HG02610 (cell line): Measurements from ENCODE around the gene GNG13.

Experiments
- ATAC-seq: cut with Tn5 transposase; IDR thresholded peaks from one replicate; pipeline ENCODE4 v1.9.1; 2021; ENCODE audit warnings: mild to moderate bottlenecking, moderate library complexity; ENCODE audit not compliant: unreplicated experiment

The GNG13 gene

GRCh38 chr16:795580-796229, 4.8 kb downstream of the GNG13 start:
- ATAC-seq, result no peak

DNA sequence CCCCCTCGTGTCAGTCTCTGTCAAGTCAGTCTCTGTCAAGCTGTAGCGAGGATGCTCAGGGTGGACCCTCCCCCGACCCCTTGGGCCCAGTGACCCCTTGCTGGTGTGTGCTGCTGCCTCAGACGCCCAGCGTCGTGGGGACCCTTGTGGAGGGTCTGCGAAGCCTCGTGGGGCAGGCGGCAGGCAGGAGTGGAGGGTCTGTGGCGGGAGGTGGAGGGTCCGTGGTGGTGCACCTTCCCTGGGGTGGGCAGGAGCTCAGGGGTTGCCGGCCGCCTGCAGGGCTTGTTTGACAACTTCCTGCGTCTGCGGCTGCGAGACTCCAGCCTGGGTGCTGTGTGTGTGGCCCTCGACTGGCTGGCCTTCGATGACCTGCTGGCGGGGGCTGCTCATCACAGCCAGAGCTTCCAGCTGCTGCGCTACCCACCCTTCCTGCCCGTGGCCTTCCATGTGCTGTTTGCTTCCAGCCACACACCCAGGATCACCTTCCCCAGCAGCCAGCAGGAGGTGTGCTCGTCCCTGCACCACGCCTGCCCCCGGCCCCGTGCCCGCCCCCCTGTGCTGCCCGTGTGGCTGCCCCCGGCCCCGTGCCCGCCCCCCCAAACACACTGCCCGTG, 5.6 kb downstream of the GNG13 start:
- no peak for ATAC-seq

- ATAC-seq, result no peak
These were observed 6.3 kb downstream of the GNG13 start for GRCh38 chr16:794091-794822.

GRCh38 chr16:793414-793813, 7.1 kb downstream of the GNG13 start:
- ATAC-seq, result no peak

- no peak for ATAC-seq
These were observed 8.1 kb downstream of the GNG13 start for GRCh38 chr16:792221-792995.

DNA sequence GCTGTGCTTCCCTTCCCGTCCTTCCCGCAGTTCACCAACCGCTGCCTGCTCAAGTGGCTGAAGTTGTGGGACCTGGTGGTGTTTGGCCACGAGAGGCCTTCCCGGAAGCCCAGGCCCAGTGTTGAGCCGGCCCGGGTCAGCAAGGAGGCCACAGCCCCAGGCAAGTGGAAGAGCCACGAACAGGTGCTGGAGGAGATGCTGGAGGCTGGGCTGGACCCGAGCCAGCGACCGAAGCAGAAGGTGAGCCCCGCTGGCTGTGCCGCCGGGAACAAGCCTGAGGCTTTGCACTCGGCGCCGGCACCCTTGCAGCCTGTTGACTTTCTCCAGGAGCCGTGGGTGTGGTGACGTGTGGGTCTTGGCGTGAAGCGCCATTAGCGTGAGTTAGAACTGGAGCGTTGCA, 9.4 kb downstream of the GNG13 start:
- no peak for ATAC-seq

GRCh38 chr16:790086-790485, 10.4 kb downstream of the GNG13 start:
- no peak for ATAC-seq

DNA sequence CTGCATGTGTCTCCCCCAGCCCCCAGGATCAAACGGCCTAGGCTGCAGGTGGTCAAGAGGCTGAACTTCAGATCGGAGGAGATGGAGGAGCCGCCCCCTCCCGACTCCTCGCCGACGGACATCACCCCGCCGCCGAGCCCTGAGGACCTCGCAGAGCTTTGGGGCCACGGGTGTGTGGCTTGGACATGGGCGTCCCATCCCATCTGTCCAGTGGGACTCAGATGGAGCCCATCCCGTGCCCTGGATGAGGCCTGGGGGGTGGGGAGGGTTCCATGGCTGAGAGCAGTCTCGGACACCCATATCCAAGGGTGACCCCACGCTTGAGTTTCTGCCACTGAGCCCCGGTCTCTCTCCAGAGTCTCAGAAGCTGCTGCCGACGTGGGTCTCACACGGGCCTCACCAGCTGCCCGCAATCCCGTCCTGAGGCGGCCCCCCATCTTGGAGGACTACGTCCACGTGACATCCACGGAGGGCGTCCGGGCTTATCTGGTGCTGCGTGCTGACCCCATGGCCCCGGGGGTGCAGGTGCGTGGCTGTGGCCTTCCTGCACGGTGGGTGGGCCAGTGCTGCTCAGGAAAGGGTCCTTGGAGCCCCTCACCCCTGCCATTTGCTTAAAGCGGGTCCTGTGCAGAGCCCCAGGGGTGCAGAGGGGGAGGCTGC, 11.2 kb downstream of the GNG13 start:
- no peak for ATAC-seq

GRCh38 chr16:788399-789126, 12.0 kb downstream of the GNG13 start, which contains the start of gene CHTF18:
TSS of gene CHTF18 (plus strand) at chr16:788620. CDS start at chr16:788685, 65 bp downstream.
- peak; percentile 66 for ATAC-seq

DNA sequence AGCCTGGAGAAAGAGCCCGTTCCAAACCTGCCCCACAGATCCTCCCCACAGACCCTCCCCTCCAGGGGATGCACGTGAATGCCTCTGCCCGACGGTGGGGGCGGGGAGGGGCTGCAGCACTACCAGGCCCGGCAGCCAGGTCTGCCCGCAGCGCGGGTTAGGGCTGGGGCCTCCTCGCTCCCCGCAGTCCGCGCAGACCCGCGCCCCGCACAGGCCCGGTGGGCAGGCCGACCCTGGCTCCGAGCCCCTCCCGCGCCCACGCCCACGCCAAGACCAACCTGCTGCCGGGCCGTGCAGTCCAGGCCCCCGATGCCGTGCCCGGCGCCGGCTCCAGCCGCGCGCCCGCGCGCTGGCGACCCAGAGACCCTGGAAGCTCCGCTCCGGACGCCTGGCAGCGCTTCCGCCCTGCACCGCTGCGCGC, 12.5 kb downstream of the GNG13 start, which contains the start of gene RPUSD1:
Gene RPUSD1 (minus strand): TSS at position 404 of the 421 bp plus-strand sequence. CDS start 644 bp downstream, outside the sequence.
- no peak for ATAC-seq

DNA sequence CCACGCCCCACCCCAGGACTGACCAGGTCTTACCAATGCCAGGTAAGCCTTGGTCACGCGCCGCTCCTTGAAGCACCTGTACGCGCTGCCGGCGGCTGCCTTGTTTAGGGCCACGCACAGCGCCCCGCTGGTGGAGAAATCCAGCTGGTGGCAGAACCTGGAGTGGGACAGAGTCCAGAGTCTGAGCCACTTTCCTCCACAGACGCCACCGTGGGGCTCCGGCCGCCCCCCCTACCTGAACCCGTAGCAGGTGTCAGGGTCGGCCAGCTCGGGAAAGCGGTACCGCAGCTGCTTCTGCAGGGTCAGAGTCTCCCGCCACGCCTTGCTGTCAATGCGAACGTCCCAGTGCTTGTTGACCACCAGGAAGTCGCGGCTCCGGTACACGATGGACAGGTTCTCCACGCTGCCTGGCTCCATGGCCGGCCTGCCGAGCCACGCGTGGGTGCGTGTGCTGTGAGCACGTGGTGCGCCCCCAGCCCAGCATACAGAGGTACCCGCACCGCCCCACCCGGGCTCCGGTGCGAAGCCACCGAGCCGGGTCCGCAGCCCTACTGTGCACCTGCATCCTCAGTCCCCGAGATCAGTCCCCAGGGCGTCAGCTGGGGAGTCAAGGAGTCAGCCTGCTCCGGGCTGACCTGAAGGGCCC, 13.1 kb downstream of the GNG13 start:
- no peak for ATAC-seq

DNA sequence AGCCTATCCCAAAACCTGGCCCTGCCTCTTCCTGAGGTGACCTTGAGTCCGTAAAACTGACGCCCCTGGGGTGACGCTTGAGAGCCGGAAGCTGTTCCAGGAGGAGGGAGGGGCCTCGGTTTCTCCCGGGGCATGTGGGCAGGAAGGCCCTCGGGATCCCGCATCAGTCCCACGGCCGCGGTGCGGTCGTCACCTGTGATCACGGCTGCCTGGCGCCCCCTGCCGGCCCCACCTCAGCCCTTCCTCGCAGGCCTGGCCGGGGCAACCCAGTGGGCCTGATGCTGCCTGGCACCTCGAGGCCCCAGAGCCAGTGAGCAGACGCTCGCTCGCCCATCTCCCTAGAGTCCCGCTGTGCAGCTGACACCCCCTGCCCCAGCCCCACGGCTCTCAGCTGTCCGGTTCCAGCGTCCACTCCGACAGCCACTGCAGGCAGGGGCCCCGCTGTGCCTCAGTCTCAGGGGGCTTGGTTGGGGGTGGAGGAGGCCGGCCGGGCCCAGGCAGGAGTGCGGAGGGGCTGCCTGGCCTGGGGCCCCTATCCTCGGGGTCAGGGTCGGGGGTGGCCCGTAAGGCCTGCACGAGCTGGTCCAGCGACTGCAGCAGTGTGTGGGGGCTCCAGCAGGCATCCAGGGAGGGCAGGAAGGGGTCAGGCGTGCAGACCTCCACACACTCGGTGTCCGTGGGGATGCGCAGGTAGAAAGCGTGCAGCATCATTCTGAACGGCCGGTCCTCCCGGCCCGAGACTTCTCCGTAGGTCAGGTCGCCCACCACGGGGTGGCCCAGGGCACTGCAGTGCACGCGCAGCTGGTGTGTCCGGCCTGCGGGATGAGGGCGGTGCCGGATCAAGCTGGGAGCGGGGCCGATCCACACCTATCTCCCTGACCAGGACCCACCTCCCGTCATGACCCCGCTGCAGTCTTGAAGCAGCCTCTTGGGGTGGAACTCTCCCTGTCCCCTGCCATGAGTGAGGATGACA, 14.7 kb downstream of the GNG13 start:
- no peak for ATAC-seq

GRCh38 chr16:784431-784830, 16.1 kb downstream of the GNG13 start:
- ATAC-seq, result no peak

DNA sequence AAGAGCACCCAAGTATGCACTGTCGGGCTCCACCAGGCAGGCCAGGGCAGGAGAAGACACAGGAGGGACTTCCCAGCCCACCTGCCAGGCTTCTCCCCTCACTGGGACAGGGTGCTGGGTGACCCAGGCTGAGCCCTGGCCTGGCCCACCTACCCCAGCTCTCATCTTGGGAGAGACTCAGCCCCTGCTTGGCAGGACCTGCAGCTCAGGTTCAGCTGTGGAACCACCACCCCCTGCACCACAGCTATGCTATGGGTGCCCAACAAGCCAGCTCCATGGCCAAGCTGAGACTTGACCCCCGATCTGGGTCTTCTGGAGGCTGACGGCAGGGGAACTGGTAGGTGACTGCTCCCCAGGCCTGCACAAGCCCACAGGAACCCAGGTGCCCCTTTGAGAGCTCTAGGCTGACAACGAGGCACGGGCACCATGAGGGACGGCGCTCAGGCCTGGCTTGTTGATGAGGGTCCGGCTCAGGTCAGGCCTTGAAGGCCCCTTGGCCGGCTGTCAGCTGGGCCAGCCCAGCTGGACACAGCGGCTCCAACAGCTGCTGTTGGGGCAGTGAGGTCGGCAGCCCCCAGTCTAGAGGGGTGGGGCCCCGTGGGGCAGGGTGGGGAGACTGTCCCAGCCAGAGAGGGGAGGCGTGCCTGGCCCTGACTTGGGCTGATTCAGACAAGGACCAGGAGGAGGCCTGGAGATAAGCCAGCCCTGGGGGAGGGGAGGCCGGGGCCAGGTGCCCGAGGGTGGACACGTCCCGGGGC, 17.0 kb downstream of the GNG13 start:
- no peak for ATAC-seq

DNA sequence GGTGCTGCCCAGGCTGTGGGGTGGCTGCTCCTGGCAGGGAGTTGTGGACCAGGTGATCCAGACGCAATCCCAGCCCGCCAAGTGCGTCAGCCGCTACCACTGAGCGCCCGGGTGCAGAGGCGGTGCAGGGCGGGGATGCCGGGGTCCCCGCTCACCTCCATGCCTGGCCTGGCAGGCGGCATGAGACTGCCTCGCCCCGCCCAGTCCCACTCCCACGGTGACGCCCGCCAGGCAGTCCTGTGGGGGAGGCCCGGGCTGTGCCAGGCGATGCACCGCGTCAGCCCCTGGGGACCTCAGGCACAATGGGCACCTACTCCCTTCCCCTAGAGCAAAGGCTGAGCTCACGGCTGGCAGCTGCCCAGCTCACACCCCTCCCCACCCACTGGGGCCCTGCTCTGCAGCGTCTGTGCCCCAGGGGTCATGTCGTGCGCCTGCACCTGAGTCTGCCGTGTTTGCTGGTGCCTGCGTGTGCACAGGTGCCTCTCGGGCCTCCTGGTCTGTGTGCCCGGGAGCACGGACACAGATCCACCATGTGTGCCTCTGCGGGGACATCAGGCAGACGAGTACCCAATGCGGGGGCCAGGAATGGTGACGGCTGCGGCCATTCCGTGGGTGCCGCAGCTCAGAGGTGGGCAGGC, 17.6 kb downstream of the GNG13 start:
- no peak for ATAC-seq

- ATAC-seq, result no peak
These were observed 18.3 kb downstream of the GNG13 start for GRCh38 chr16:782258-782657.

GRCh38 chr16:781346-782010, 19.1 kb downstream of the GNG13 start:
- no peak for ATAC-seq
